Stomach (tissue), 9 donors: ENCODE measurements around the gene LHFPL2. TPM values are rescaled to one million over a fixed set of nuclear protein-coding genes. Genes with fewer than 3 reads are reported as not detected.

Experiments used
- DNase-seq, 2 donors: peaks; one replicate each; pipeline versions ENCODE4 v3.0.0 to v3.0.0-alpha.2; 2013 to 2019
- H3K27ac ChIP-seq, 5 donors: fragments of 200-600 bp in 4 of 5; sonication (generic) in 4 of 5; one replicate each; pipeline ENCODE4 v1.5.1; 2013 to 2019; ENCODE audit warnings: mild to moderate bottlenecking in 1 of 5, moderate library complexity in 1 of 5
- H3K27me3 ChIP-seq, 3 donors: fragments of 200-600 bp; sonication (generic); one replicate each; pipeline ENCODE4 v1.5.1; 2017 to 2019; ENCODE audit warnings: mixed run types in 1 of 3
- H3K36me3 ChIP-seq, 4 donors: fragments of 200-600 bp; sonication (generic); 1 replicate in 3 of 4; 2 replicates in 1 of 4; pipeline ENCODE4 v1.5.1; 2016 to 2019
- H3K4me1 ChIP-seq, 4 donors: fragments of 200-600 bp; sonication (generic); one replicate each; pipeline ENCODE4 v1.5.1; 2016 to 2019
- H3K4me3 ChIP-seq, 4 donors: fragments of 200-600 bp; sonication (generic) in 3 of 4; one replicate each; pipeline ENCODE4 v1.5.1; 2016 to 2019; ENCODE audit warnings: mild to moderate bottlenecking in 1 of 4
- H3K9me3 ChIP-seq, 4 donors: fragments of 200-600 bp; sonication (generic); one replicate each; pipeline ENCODE4 v1.5.1; 2016 to 2019
- EP300 ChIP-seq: sonication (generic); formaldehyde crosslinking; IDR thresholded peaks from one replicate; pipeline ENCODE4 v1.6.1; 2017; ENCODE audit warnings: antibody characterized with exemption
- POLR2A ChIP-seq, 4 donors: fragments of 450-650 bp; IDR thresholded peaks; one replicate each; pipeline ENCODE4 v1.6.1; 2016; ENCODE audit warnings: antibody characterized with exemption in 4 of 4, control low read depth in 2 of 4, mild to moderate bottlenecking in 1 of 4, moderate library complexity in 1 of 4
- POLR2AphosphoS5 ChIP-seq, 3 donors: sonication (generic); formaldehyde crosslinking; IDR thresholded peaks; one replicate each; pipeline ENCODE4 v1.6.1; 2016; ENCODE audit warnings: antibody characterized with exemption in 3 of 3
- WGBS, 5 donors: extraction: QIAGEN DNeasy Blood & Tissue Kit in 3 of 5; methylation state at CpG; one replicate each; pipeline versions ENCODE4 v1.1.5 to v1.1.7; 2013 to 2018; 5-methylcytosine and 5-hydroxymethylcytosine counted together
- intact Hi-C: fragments of 100-400 bp; cut with DNase I; formaldehyde crosslinking; loops from one replicate; pipeline ENCODE4 v1.15.1; 2023; ENCODE audit warnings: low total_unique reads
- polyA plus RNA-seq, 3 donors: library from polyadenylated mRNA; stranded (reverse); fragments of 200-250 nt; gene quantifications; one replicate each; pipeline ENCODE4 v1.2.3, GENCODE V29; 2013
- total RNA-seq, 5 donors: library from RNA; depleted of rRNA; stranded (reverse); fragments of >200 nt; gene quantifications; one replicate each; pipeline versions ENCODE4 v1.1.0 to v1.2.3, GENCODE V29; 2014 to 2016
- TF ChIP-seq, protein P1 (sequence below), 7 experiments: fragments of 450-650 bp in 4 of 7; fragments of 200-600 bp in 3 of 7; sonication (generic) in 3 of 7; IDR thresholded peaks; one replicate each; pipeline ENCODE4 v1.5.1; 2016 to 2019; ENCODE audit warnings: antibody characterized with exemption in 7 of 7, control low read depth in 2 of 7, mild to moderate bottlenecking in 1 of 7
- donor health status: healthy with polysubstance abuse.
- donor health status: Bipolar disorder and iron deficiency.
- donor health status: healthy.

LHFPL2 gene
- total and polyA plus RNA-seq, 8 donors = 3.7 to 53.6 (median 24.3) TPM

DNA sequence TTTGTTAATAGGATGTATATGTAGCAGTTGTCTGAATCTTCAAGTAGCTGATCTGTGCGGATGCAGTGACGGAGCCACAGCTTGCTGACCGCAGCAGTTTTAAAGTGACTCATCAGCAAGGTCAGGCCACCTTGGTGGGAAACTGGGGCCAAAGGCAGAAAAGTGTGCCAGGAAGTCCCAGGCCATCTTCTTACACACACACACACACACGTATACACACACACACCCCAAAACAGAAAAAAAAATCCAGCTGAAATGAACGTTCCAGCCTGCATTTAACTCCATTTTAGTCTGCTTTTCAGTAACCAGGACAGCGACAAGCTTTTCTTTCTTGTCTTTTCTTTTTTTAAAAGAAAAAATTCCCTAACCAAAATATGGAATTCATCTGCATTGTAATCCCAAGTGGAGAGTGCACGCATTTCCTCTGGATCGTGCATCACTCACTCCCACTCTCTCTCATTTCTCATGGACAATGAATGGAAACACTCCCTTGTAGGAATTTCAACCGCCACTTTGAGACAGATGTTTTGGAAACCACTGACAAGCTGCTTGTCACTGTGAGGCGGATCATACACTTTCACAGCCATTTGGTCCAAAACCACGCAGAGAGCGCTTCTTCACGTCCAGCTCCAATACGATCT is 103.9 kb downstream of the LHFPL2 start:
- no peak overlapping the region for H3K4me3 ChIP-seq
- H3K9me3 ChIP-seq = no peaks in the 10 kb centered on the region
- DNase-seq = peak in 1 of 2 donors; percentile 76
- peaks cover 8 to 56% (median 30%) of the 10 kb centered on the region in 4 donors for H3K4me1 ChIP-seq
- intact Hi-C loops = no loop called here
- peak overlapping the region in 2 of 5 donors; percentile 14 to 31 for H3K27ac ChIP-seq
- no peaks in the 10 kb centered on the region for H3K27me3 ChIP-seq
- 76 to 85% (median 81%) methylated on average over 14 of the region's 14 CpGs for WGBS, 5 donors
- TF ChIP-seq, protein P1, sequence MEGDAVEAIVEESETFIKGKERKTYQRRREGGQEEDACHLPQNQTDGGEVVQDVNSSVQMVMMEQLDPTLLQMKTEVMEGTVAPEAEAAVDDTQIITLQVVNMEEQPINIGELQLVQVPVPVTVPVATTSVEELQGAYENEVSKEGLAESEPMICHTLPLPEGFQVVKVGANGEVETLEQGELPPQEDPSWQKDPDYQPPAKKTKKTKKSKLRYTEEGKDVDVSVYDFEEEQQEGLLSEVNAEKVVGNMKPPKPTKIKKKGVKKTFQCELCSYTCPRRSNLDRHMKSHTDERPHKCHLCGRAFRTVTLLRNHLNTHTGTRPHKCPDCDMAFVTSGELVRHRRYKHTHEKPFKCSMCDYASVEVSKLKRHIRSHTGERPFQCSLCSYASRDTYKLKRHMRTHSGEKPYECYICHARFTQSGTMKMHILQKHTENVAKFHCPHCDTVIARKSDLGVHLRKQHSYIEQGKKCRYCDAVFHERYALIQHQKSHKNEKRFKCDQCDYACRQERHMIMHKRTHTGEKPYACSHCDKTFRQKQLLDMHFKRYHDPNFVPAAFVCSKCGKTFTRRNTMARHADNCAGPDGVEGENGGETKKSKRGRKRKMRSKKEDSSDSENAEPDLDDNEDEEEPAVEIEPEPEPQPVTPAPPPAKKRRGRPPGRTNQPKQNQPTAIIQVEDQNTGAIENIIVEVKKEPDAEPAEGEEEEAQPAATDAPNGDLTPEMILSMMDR (IDR thresholded peaks at IDR 0.05) = no peak
- TF ChIP-seq POLR2AphosphoS5 (IDR thresholded peaks at IDR 0.05) = no peak
- TF ChIP-seq POLR2A (IDR thresholded peaks at IDR 0.05) = no peak
- no peak for TF ChIP-seq EP300
- H3K36me3 ChIP-seq = no peaks in the 10 kb centered on the region

- TF ChIP-seq, protein P1 (IDR thresholded peaks at IDR 0.05) = no peak
- no peak for TF ChIP-seq EP300
- TF ChIP-seq POLR2AphosphoS5 (IDR thresholded peaks at IDR 0.05) = no peak
- TF ChIP-seq POLR2A (IDR thresholded peaks at IDR 0.05) = no peak
- 50 to 86% (median 80%) methylated on average over 1 of the region's 1 CpG for WGBS, 5 donors
- Histone ChIP-seq H3K9me3 (no peaks in the 10 kb centered on the region), H3K4me3 (no peak overlapping the region), H3K27me3 (no peaks in the 10 kb centered on the region), H3K27ac (no peak overlapping the region), H3K36me3 (no peaks in the 10 kb centered on the region), H3K4me1 (peaks cover 8 to 58% (median 30%) of the 10 kb centered on the region in 4 donors)
- intact Hi-C loops = no loop called here
- DNase-seq = no peak
These were observed 104.7 kb downstream of the LHFPL2 start for GRCh38 chr5:78543916-78544315.

DNA sequence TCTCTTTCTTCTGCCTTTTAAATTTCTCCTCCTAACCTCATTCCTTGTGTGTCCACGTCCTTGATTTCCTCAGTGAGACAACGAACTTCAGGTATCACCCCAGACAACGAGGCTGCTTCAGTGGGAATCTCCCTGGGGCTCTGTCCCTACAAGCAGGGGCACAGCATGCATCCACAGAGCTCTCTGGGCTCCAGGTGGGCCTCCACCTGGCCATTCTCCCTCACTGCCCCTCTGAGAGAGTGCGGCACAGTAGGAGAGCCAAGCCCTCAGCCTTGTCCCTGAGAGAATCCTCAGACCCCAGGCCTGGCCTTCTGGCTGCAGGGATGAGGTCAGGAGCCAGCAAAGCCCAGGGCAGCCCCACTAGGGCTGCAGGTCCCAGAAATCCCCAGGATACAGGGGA is 105.3 kb downstream of the LHFPL2 start:
- H3K27me3 ChIP-seq = no peaks in the 10 kb centered on the region
- intact Hi-C loops = no loop called here
- H3K9me3 ChIP-seq = no peaks in the 10 kb centered on the region
- TF ChIP-seq, protein P1 (IDR thresholded peaks at IDR 0.05) = no peak
- TF ChIP-seq POLR2AphosphoS5 (IDR thresholded peaks at IDR 0.05) = no peak
- TF ChIP-seq POLR2A (IDR thresholded peaks at IDR 0.05) = no peak
- TF ChIP-seq EP300 = no peak
- peaks cover 8 to 61% (median 26%) of the 10 kb centered on the region in 4 donors for H3K4me1 ChIP-seq
- H3K4me3 ChIP-seq = no peak overlapping the region
- H3K36me3 ChIP-seq = no peaks in the 10 kb centered on the region
- no peak overlapping the region for H3K27ac ChIP-seq
- 88 to 98% (median 88%) methylated on average over 4 of the region's 4 CpGs for WGBS, 5 donors
- DNase-seq = no peak

DNA sequence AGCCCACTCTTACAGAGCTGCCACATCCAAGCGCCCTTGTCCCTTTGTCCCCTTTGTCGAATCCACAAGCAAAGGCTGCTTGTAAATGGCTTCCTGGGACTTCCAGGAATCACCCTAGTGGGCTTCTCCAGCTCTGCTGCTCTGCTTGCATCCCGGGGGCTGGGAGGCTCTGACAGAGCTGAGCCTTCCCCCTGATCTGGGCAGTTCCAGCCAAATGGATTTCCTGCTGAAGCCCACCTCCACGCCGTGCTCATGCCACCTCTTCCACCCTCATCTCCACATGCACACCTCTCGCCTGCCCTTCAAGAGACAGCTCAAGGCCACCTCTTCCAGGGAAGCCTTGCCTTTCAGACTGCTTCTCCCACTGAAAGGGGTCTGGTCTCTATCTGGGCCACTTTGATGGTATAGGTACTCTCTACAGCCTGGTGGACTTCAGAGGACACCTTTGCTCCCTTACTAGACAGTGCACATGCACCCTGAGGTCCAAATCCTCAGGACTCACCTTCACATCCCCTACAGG is 106.2 kb downstream of the LHFPL2 start:
- Histone ChIP-seq H3K27ac (no peak overlapping the region), H3K27me3 (no peaks in the 10 kb centered on the region), H3K4me3 (no peak overlapping the region), H3K36me3 (no peaks in the 10 kb centered on the region), H3K9me3 (no peaks in the 10 kb centered on the region), H3K4me1 (peaks cover 8 to 53% (median 22%) of the 10 kb centered on the region in 4 donors)
- DNase-seq = no peak
- TF ChIP-seq, protein P1 (IDR thresholded peaks at IDR 0.05) = no peak
- no peak for TF ChIP-seq POLR2AphosphoS5 (IDR thresholded peaks at IDR 0.05)
- TF ChIP-seq POLR2A (IDR thresholded peaks at IDR 0.05) = no peak
- TF ChIP-seq EP300 = no peak
- intact Hi-C loops = no loop called here
- 87 to 91% (median 88%) methylated on average over 5 to 6 of the region's 6 CpGs for WGBS, 5 donors
